Caco-2 (cell line): Measurements from ENCODE around the gene NFAT5. TPM values are rescaled to one million over a fixed set of nuclear protein-coding genes. Genes with fewer than 3 reads are reported as not detected.

Experiments used
- BruUV-seq: library from RNA; stranded (reverse); fragments of 400-500 nt; replicated peaks from 2 replicates; lab custom pipeline; 2021; lab: Mats Ljungman, UMichigan
- CTCF ChIA-PET: fragments of 300-600 bp; sonication (Branson Sonifier 250); formaldehyde crosslinking; loops from one replicate; lab custom pipeline; 2022; ENCODE audit warnings: antibody characterized with exemption; lab: Charles Lee
- POLR2A ChIA-PET: fragments of 300-600 bp; sonication (Branson Sonifier 250); formaldehyde crosslinking; loops from one replicate; lab custom pipeline; 2022; ENCODE audit warnings: antibody characterized with exemption; lab: Charles Lee
- DNase-seq, 2 experiments: peaks; one replicate each; pipeline versions ENCODE4 v3.0.0 to v3.0.0-alpha.2; 2020 to 2022
- H3K27me3 ChIP-seq: replicated peaks from 2 replicates; pipeline ENCODE4 v1.6.0; 2011; ENCODE audit warnings: low read length; ENCODE audit not compliant: control insufficient read depth, insufficient read depth
- H3K36me3 ChIP-seq: 2 replicates; pipeline ENCODE4 v1.5.1; 2011; ENCODE audit warnings: low read length; ENCODE audit not compliant: control insufficient read depth, insufficient read depth
- H3K4me1 ChIP-seq: fragments of 250-450 bp; sonication (Bioruptor Pico); 2 replicates; pipeline ENCODE4 v1.5.1; 2020; ENCODE audit warnings: mild to moderate bottlenecking
- H3K4me3 ChIP-seq: 2 replicates; pipeline ENCODE4 v1.5.1; 2011; ENCODE audit warnings: low read depth, mild to moderate bottlenecking, control low read depth, low read length
- H3K9me3 ChIP-seq: fragments of 250-450 bp; sonication (Bioruptor Pico); 2 replicates; pipeline ENCODE4 v1.5.1; 2020; ENCODE audit warnings: mild to moderate bottlenecking, moderate library complexity
- H3K27ac Mint-ChIP-seq: one replicate; pipeline ENCODE4 v1.8.0; 2022; ENCODE audit warnings: mixed read lengths; ENCODE audit not compliant: unreplicated experiment
- H3K27me3 Mint-ChIP-seq: one replicate; pipeline ENCODE4 v1.8.0; 2022; ENCODE audit warnings: mixed read lengths; ENCODE audit not compliant: insufficient read depth, unreplicated experiment
- H3K36me3 Mint-ChIP-seq: one replicate; pipeline ENCODE4 v1.8.0; 2022; ENCODE audit warnings: mild to moderate bottlenecking, mixed read lengths; ENCODE audit not compliant: insufficient read depth, unreplicated experiment
- H3K4me1 Mint-ChIP-seq: one replicate; pipeline ENCODE4 v1.8.0; 2022; ENCODE audit warnings: low read depth, mixed read lengths; ENCODE audit not compliant: unreplicated experiment
- H3K4me3 Mint-ChIP-seq: one replicate; pipeline ENCODE4 v1.8.0; 2022; ENCODE audit warnings: mild to moderate bottlenecking, moderate library complexity, mixed read lengths; ENCODE audit not compliant: unreplicated experiment
- H3K9me3 Mint-ChIP-seq: one replicate; pipeline ENCODE4 v1.8.0; 2022; ENCODE audit warnings: mixed read lengths; ENCODE audit not compliant: unreplicated experiment
- intact Hi-C: fragments of 100-400 bp; cut with micrococcal nuclease; formaldehyde crosslinking; loops from one replicate; pipeline ENCODE4 v1.10.0; 2022; ENCODE audit not compliant: unreplicated experiment
- total RNA-seq: library from RNA; stranded (reverse); gene quantifications from 2 replicates; pipeline ENCODE4 v1.2.3, GENCODE V29; 2022
- TF ChIP-seq, protein P1 (sequence below), 2 experiments: fragments of 200-600 bp in 1 of 2; IDR thresholded peaks; 1 replicate in 1 of 2; 2 replicates in 1 of 2; pipeline versions ENCODE4 v1.5.1 to v1.8.0; 2011 to 2022; ENCODE audit warnings: antibody characterized with exemption in 1 of 2, control low read depth in 1 of 2, inconsistent platforms in 1 of 2, low read depth in 1 of 2, low read length in 1 of 2, mild to moderate bottlenecking in 1 of 2, moderate library complexity in 1 of 2; ENCODE audit not compliant: insufficient read depth in 1 of 2, severe bottlenecking in 1 of 2, unreplicated experiment in 1 of 2

The NFAT5 gene
- total RNA-seq, 1 experiment from 2014 or later, result 87.6 TPM

DNA sequence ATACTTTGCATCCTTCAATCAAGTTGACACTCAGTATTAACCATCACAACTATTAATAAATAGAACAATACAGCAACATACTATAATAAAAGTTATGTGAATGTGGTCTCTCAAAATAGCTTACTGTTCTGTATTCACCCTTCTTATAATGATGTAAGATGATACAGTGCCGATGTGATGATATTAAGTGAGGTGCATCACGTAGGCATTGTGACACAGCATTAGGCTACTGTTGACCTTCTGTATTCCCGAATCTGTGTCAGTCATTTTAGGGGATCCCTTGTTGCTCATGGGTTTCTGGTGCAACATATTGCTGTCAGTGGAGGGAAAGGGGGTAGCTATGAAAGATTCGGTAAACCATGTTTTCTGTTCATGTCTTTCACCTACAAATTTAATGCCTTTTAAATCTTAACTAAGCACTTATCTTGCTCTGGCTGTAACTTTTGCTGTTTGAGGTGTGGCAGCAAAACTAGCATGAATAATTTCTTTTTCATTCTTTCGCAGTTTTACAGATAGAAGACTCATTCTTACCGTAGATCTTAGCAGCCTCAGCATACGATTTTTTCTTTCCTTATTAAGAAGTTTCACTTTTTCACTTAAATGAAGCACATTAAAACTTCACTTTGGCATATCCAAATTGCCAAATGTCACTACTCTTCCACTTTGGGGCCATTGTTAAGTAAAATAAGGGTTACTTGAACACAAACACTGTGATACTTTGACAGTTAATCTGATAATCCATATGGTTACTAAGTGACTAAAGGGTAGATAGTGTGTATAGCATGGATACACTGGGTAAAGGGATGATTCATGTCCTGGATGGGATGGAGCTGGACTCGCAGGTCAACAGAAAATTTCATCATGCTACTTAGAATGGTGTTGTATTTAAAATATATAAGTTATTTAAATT is 29.6 kb downstream of the NFAT5 start:
- TF ChIP-seq, protein P1, sequence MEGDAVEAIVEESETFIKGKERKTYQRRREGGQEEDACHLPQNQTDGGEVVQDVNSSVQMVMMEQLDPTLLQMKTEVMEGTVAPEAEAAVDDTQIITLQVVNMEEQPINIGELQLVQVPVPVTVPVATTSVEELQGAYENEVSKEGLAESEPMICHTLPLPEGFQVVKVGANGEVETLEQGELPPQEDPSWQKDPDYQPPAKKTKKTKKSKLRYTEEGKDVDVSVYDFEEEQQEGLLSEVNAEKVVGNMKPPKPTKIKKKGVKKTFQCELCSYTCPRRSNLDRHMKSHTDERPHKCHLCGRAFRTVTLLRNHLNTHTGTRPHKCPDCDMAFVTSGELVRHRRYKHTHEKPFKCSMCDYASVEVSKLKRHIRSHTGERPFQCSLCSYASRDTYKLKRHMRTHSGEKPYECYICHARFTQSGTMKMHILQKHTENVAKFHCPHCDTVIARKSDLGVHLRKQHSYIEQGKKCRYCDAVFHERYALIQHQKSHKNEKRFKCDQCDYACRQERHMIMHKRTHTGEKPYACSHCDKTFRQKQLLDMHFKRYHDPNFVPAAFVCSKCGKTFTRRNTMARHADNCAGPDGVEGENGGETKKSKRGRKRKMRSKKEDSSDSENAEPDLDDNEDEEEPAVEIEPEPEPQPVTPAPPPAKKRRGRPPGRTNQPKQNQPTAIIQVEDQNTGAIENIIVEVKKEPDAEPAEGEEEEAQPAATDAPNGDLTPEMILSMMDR (IDR thresholded peaks at IDR 0.05; ENCODE audit: insufficient read depth in 1 of 2, low read depth in 1 of 2, low read length in 1 of 2, severe bottlenecking in 1 of 2, unreplicated experiment in 1 of 2), result no peak
- ChIA-PET CTCF (interaction anchor here (1.0 kb wide), 1 partner anchor 17 kb away, joined by 3 read pairs; no protein-coding TSS in a partner anchor), POLR2A (interaction anchor here (0.6 to 0.9 kb wide), 2 partner anchors 15 to 154 kb away, joined by 3 to 10 read pairs; no protein-coding TSS in a partner anchor)
- intact Hi-C loops, result no loop called here
- H3K36me3 ChIP-seq, result no peaks in the 10 kb centered on the region
- H3K36me3 Mint-ChIP-seq, result peaks cover 50% of the 10 kb centered on the region
- H3K27ac Mint-ChIP-seq, result no peak overlapping the region
- no peaks in the 10 kb centered on the region for H3K27me3 ChIP-seq
- no peaks in the 10 kb centered on the region for H3K9me3 ChIP-seq
- H3K9me3 Mint-ChIP-seq, result no peaks in the 10 kb centered on the region
- peaks cover 43% of the 10 kb centered on the region for H3K4me1 ChIP-seq
- H3K4me3 ChIP-seq, result no peak overlapping the region
- H3K4me1 Mint-ChIP-seq, result peaks cover 35% of the 10 kb centered on the region
- DNase-seq, result no peak
- peak overlapping the region; percentile 18 for H3K4me3 Mint-ChIP-seq
- H3K27me3 Mint-ChIP-seq, result no peaks in the 10 kb centered on the region
- BruUV-seq, result no TSS peak

DNA sequence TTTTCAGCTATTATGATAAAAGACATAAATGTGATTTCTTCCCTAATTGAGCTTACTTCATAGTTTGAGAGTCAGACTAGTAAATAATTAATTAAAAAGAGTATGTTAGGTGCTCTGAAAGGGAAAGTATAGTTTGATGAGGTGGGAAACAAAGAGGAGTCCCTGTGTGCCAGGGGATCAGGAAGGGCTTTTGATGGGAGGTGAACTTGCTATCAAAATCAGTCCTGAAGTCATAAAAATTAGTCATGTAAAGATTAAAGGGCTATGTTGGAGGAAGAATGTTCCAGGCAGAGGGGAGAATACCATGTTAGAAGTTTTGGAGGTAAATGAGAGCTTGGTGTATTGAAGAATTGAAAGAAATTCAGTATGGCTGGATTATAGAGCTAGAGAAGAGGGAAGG is 31.0 kb downstream of the NFAT5 start:
- H3K36me3 ChIP-seq, result no peaks in the 10 kb centered on the region
- peaks cover 43% of the 10 kb centered on the region for H3K4me1 ChIP-seq
- Mint-ChIP-seq H3K36me3 (peaks cover 43% of the 10 kb centered on the region), H3K27ac (no peak overlapping the region), H3K27me3 (no peaks in the 10 kb centered on the region), H3K4me1 (peaks cover 41% of the 10 kb centered on the region), H3K4me3 (no peak overlapping the region), H3K9me3 (no peaks in the 10 kb centered on the region)
- CTCF ChIA-PET, result interaction anchor here (0.6 to 1.0 kb wide), 2 partner anchors 18 to 112 kb away, joined by 3 read pairs; no protein-coding TSS in a partner anchor
- H3K27me3 ChIP-seq, result no peaks in the 10 kb centered on the region
- DNase-seq, result no peak
- TF ChIP-seq, protein P1 (IDR thresholded peaks at IDR 0.05; ENCODE audit: insufficient read depth in 1 of 2, low read depth in 1 of 2, low read length in 1 of 2, severe bottlenecking in 1 of 2, unreplicated experiment in 1 of 2), result no peak
- BruUV-seq, result no TSS peak
- POLR2A ChIA-PET, result interaction anchor here (0.6 kb wide), 1 partner anchor 132 kb away, joined by 3 read pairs; no protein-coding TSS in a partner anchor
- no peaks in the 10 kb centered on the region for H3K9me3 ChIP-seq
- H3K4me3 ChIP-seq, result no peak overlapping the region
- intact Hi-C loops, result no loop called here

DNA sequence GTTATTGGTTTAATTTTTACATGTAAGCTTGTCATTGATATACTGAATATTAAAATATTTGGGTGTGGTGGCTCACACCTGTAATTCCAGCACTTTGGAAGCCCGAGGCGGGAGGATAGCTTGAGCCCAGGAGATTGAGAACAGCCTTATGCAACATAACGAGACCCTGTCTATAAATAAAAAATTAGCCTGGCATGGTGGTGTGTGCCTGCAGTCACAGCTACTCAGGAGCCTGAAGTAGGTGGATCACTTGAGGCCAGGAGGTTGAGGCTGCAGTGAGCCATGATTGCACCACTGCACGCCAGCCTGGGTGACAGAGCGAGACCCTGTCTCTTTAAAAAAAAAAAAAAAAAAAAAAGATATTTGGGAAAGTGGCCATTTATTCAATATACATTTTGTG is 32.3 kb downstream of the NFAT5 start:
- BruUV-seq, result no TSS peak
- Histone ChIP-seq H3K4me1 (peaks cover 37% of the 10 kb centered on the region), H3K36me3 (no peaks in the 10 kb centered on the region), H3K4me3 (no peak overlapping the region), H3K27me3 (no peaks in the 10 kb centered on the region), H3K9me3 (no peaks in the 10 kb centered on the region)
- ChIA-PET POLR2A (no interaction called here), CTCF (no interaction called here)
- Mint-ChIP-seq H3K27me3 (no peaks in the 10 kb centered on the region), H3K36me3 (peaks cover 32% of the 10 kb centered on the region), H3K4me3 (no peak overlapping the region), H3K4me1 (peaks cover 41% of the 10 kb centered on the region), H3K9me3 (no peaks in the 10 kb centered on the region), H3K27ac (no peak overlapping the region)
- intact Hi-C loops, result no loop called here
- DNase-seq, result no peak
- TF ChIP-seq, protein P1 (IDR thresholded peaks at IDR 0.05; ENCODE audit: insufficient read depth in 1 of 2, low read depth in 1 of 2, low read length in 1 of 2, severe bottlenecking in 1 of 2, unreplicated experiment in 1 of 2), result no peak
